Spinal cord (tissue), 4 donors: ENCODE results near the gene KCNA1. TPM values are rescaled to one million over a fixed set of nuclear protein-coding genes. Genes with fewer than 3 reads are reported as not detected.

Experiments used
- polyA plus RNA-seq, 2 donors: library from polyadenylated mRNA; unstranded; fragments of 120-200 nt; gene quantifications; one replicate each; pipeline ENCODE4 v1.2.1, GENCODE V29; 2013; ENCODE audit not compliant: insufficient read length in 2 of 2
- total RNA-seq, 2 donors: library from RNA; depleted of rRNA in 1 of 2; stranded (reverse); fragments of 120-200 nt in 1 of 2; fragments of >200 nt in 1 of 2; gene quantifications; one replicate each; pipeline versions ENCODE4 v1.2.3 to v1.2.4, GENCODE V29; 2013 to 2014

The KCNA1 gene
- total and polyA plus RNA-seq, 4 donors: 1.9 to 21.8 (median 7.3) TPM

Other genes starting within 250 kb of the KCNA1 start
- gene GALNT8, start 189.5 kb upstream of the KCNA1 start, total RNA-seq: 10 to 100 TPM; 13.1 to 25.3 TPM
- 10 to 100 TPM; 35.5 to 45.1 TPM for gene GALNT8, start 189.5 kb upstream of the KCNA1 start, polyA plus RNA-seq
- gene KCNA5, start 134.0 kb downstream of the KCNA1 start, total RNA-seq: 1 to 10 TPM; 2.9 to 9.2 TPM
- 1 to 10 TPM; 4.8 to 5.8 TPM for gene KCNA5, start 134.0 kb downstream of the KCNA1 start, polyA plus RNA-seq